IMR-90 (cell line): Measurements from ENCODE around the gene HS6ST2. TPM values are rescaled to one million over a fixed set of nuclear protein-coding genes. Genes with fewer than 3 reads are reported as not detected.

Experiments
- ATAC-seq: fragments of 200-7000 bp; cut with Tn5 transposase; 2 replicates; pipeline ENCODE4 v1.9.1; 2020; ENCODE audit warnings: low read depth, mild to moderate bottlenecking, moderate library complexity
- BruUV-seq: library from RNA; stranded (reverse); fragments of 400-500 nt; replicated peaks from 2 replicates; lab custom pipeline; 2021; lab: Mats Ljungman, UMichigan
- CTCF ChIA-PET: fragments of 300-600 bp; formaldehyde crosslinking; extraction: SDS; loops from one replicate; lab custom pipeline; 2021; ENCODE audit warnings: antibody characterized with exemption; lab: Yijun Ruan, JAX
- POLR2A ChIA-PET: fragments of 300-600 bp; sonication (Branson Sonifier 250); formaldehyde crosslinking; loops from one replicate; lab custom pipeline; 2022; ENCODE audit warnings: antibody characterized with exemption; ENCODE audit not compliant: unreplicated experiment; lab: Charles Lee
- DNase-seq: peaks from one replicate; pipeline ENCODE4 v3.0.0; 2013
- H2AFZ ChIP-seq: replicated peaks from 2 replicates; pipeline ENCODE3; 2013; ENCODE audit warnings: low read length, mild to moderate bottlenecking; ENCODE audit not compliant: poor library complexity
- H2AK5ac ChIP-seq: 2 replicates; pipeline ENCODE4 v1.6.1; 2013; ENCODE audit warnings: low read depth, low read length, inconsistent platforms
- H2AK9ac ChIP-seq: replicated peaks from 2 replicates; pipeline ENCODE3; 2013; ENCODE audit warnings: mild to moderate bottlenecking, low read depth, low read length, moderate library complexity; ENCODE audit not compliant: poor library complexity
- H2BK120ac ChIP-seq: 2 replicates; pipeline ENCODE4 v1.6.1; 2013; ENCODE audit warnings: low read depth, low read length, inconsistent platforms
- H2BK15ac ChIP-seq: 3 replicates; pipeline ENCODE4 v1.6.1; 2013; ENCODE audit warnings: low read depth, low read length, inconsistent platforms
- H2BK20ac ChIP-seq: 2 replicates; pipeline ENCODE4 v1.6.1; 2013; ENCODE audit warnings: low read depth, mild to moderate bottlenecking, inconsistent platforms, low read length, moderate library complexity
- H2BK5ac ChIP-seq: 2 replicates; pipeline ENCODE4 v1.6.1; 2013; ENCODE audit warnings: mild to moderate bottlenecking, low read depth, low read length, inconsistent platforms; ENCODE audit not compliant: poor library complexity, severe bottlenecking
- H3K14ac ChIP-seq: replicated peaks from 2 replicates; pipeline ENCODE4 v1.6.1; 2013; ENCODE audit warnings: low read depth, low read length, inconsistent platforms
- H3K18ac ChIP-seq: 2 replicates; pipeline ENCODE4 v1.6.1; 2013; ENCODE audit warnings: low read depth, low read length, control low read depth
- H3K23ac ChIP-seq: 2 replicates; pipeline ENCODE4 v1.6.1; 2013; ENCODE audit warnings: low read depth, low read length, inconsistent platforms
- H3K27ac ChIP-seq: 2 replicates; pipeline ENCODE4 v1.5.1; 2013; ENCODE audit warnings: mild to moderate bottlenecking, control low read depth, low read length; ENCODE audit not compliant: insufficient read depth
- H3K27me3 ChIP-seq: 2 replicates; pipeline ENCODE4 v1.6.1; 2013; ENCODE audit warnings: low read length; ENCODE audit not compliant: control insufficient read depth, insufficient read depth
- H3K36me3 ChIP-seq: 2 replicates; pipeline ENCODE4 v1.6.1; 2013; ENCODE audit warnings: low read length, mixed read lengths; ENCODE audit not compliant: control insufficient read depth, insufficient read depth
- H3K4ac ChIP-seq: 2 replicates; pipeline ENCODE4 v1.6.1; 2013; ENCODE audit warnings: low read depth, low read length, inconsistent platforms
- H3K4me1 ChIP-seq: 2 replicates; pipeline ENCODE4 v1.6.1; 2013; ENCODE audit warnings: low read length, mixed read lengths; ENCODE audit not compliant: control insufficient read depth, insufficient read depth
- H3K4me2 ChIP-seq: 2 replicates; pipeline ENCODE4 v1.6.1; 2013; ENCODE audit warnings: low read depth, mild to moderate bottlenecking, control low read depth, low read length, moderate library complexity
- H3K4me3 ChIP-seq: 2 replicates; pipeline ENCODE4 v1.5.1; 2013; ENCODE audit warnings: low read depth, mild to moderate bottlenecking, control low read depth, low read length, moderate library complexity; ENCODE audit not compliant: insufficient read depth
- H3K56ac ChIP-seq: 2 replicates; pipeline ENCODE4 v1.6.1; 2013; ENCODE audit warnings: low read length, inconsistent platforms; ENCODE audit not compliant: insufficient read depth; ENCODE audit errors: extremely low read depth
- H3K79me1 ChIP-seq, 2 experiments: 2 replicates each; pipeline ENCODE4 v1.6.1; 2013; ENCODE audit warnings: low read length in 2 of 2, inconsistent platforms in 1 of 2, low read depth in 1 of 2
- H3K9ac ChIP-seq: 2 replicates; pipeline ENCODE4 v1.6.1; 2013; ENCODE audit warnings: low read depth, low read length, control low read depth
- H3K9me1 ChIP-seq: 2 replicates; pipeline ENCODE4 v1.6.1; 2013; ENCODE audit warnings: low read length, inconsistent platforms; ENCODE audit not compliant: insufficient read depth
- H3K9me3 ChIP-seq: 2 replicates; pipeline ENCODE4 v1.6.1; 2013; ENCODE audit warnings: low read length; ENCODE audit not compliant: control insufficient read depth, insufficient read depth
- H4K20me1 ChIP-seq: 2 replicates; pipeline ENCODE4 v1.6.1; 2013; ENCODE audit warnings: low read length, inconsistent platforms; ENCODE audit not compliant: insufficient read depth
- H4K5ac ChIP-seq: 2 replicates; pipeline ENCODE4 v1.6.1; 2013; ENCODE audit warnings: mild to moderate bottlenecking, low read depth, low read length, control low read depth
- H4K8ac ChIP-seq, 2 experiments: 2 replicates each; pipeline ENCODE4 v1.6.1; 2013; ENCODE audit warnings: low read depth in 2 of 2, low read length in 2 of 2, control low read depth in 1 of 2, inconsistent platforms in 1 of 2
- H4K91ac ChIP-seq: 2 replicates; pipeline ENCODE4 v1.6.1; 2013; ENCODE audit warnings: low read depth, low read length, inconsistent platforms; ENCODE audit not compliant: insufficient read depth
- CEBPB ChIP-seq: IDR thresholded peaks from 2 replicates; pipeline ENCODE4 v1.6.1; 2012; ENCODE audit warnings: low read depth, low read length, improper control_type of control experiment
- CHD1 ChIP-seq: IDR thresholded peaks from 2 replicates; pipeline ENCODE4 v1.6.1; 2012; ENCODE audit warnings: low read depth, low read length, improper control_type of control experiment
- CTCF ChIP-seq: conservative IDR thresholded peaks from 2 replicates; pipeline ENCODE4 v1.5.1; 2012; ENCODE audit warnings: mild to moderate bottlenecking, low read depth, low read length, improper control_type of control experiment
- ELK1 ChIP-seq: fragments of 150-350 bp; IDR thresholded peaks from 2 replicates; pipeline ENCODE4 v1.6.1; 2016; ENCODE audit warnings: low read depth, mild to moderate bottlenecking, low read length, moderate library complexity, borderline replicate concordance
- FOS ChIP-seq: fragments of 150-350 bp; IDR thresholded peaks from 2 replicates; pipeline ENCODE4 v1.6.1; 2016; ENCODE audit warnings: low read depth, low read length
- MAZ ChIP-seq: IDR thresholded peaks from 2 replicates; pipeline ENCODE4 v1.6.1; 2012; ENCODE audit warnings: low read depth, mild to moderate bottlenecking, low read length, improper control_type of control experiment, moderate library complexity, borderline replicate concordance
- MXI1 ChIP-seq: IDR thresholded peaks from 2 replicates; pipeline ENCODE4 v1.6.1; 2012; ENCODE audit warnings: low read depth, mild to moderate bottlenecking, low read length, moderate library complexity, borderline replicate concordance
- NFE2L2 ChIP-seq: fragments of 150-350 bp; IDR thresholded peaks from 2 replicates; pipeline ENCODE4 v1.6.1; 2016; ENCODE audit warnings: low read depth, mild to moderate bottlenecking, low read length
- POLR2A ChIP-seq: IDR thresholded peaks from 2 replicates; pipeline ENCODE4 v1.6.1; 2012; ENCODE audit warnings: mild to moderate bottlenecking, low read depth, low read length
- RAD21 ChIP-seq: IDR thresholded peaks from 2 replicates; pipeline ENCODE4 v1.6.1; 2012; ENCODE audit warnings: low read length, improper control_type of control experiment
- RCOR1 ChIP-seq: IDR thresholded peaks from 2 replicates; pipeline ENCODE4 v1.6.1; 2012; ENCODE audit warnings: mild to moderate bottlenecking, low read length, improper control_type of control experiment; ENCODE audit not compliant: insufficient replicate concordance
- RFX5 ChIP-seq: IDR thresholded peaks from 2 replicates; pipeline ENCODE4 v1.8.0; 2012; ENCODE audit warnings: low read depth, mild to moderate bottlenecking, low read length, moderate library complexity
- SMC3 ChIP-seq: fragments of 150-350 bp; IDR thresholded peaks from 2 replicates; pipeline ENCODE4 v1.6.1; 2016; ENCODE audit warnings: low read depth, mild to moderate bottlenecking, antibody characterized with exemption, low read length, moderate library complexity
- USF2 ChIP-seq: fragments of 150-350 bp; IDR thresholded peaks from 2 replicates; pipeline ENCODE4 v1.6.1; 2017; ENCODE audit warnings: mild to moderate bottlenecking, antibody characterized with exemption, low read length, low read depth
- WGBS, 2 experiments: methylation state at CpG; one replicate each; pipeline versions ENCODE4 v1.1.5 to v1.1.7; 2013; ENCODE audit warnings: missing lambda C conversion rate in 2 of 2; ENCODE audit not compliant: insufficient read length in 1 of 2; ENCODE audit errors: extremely low coverage in 2 of 2; 5-methylcytosine and 5-hydroxymethylcytosine counted together
- dilution Hi-C: fragments of 300-500 bp; cut with HindIII; formaldehyde crosslinking; loops from one replicate; pipeline ENCODE4 v1.14.3; 2018; ENCODE audit warnings: low sequenced_read_pairs; ENCODE audit not compliant: unreplicated experiment
- in situ Hi-C: fragments of 300-500 bp; cut with MboI; formaldehyde crosslinking; loops from 3 replicates; pipeline ENCODE4 v1.14.3; 2019; ENCODE audit warnings: low sequenced_read_pairs, inconsistent platforms, mixed read lengths
- intact Hi-C: fragments of 100-400 bp; cut with micrococcal nuclease; formaldehyde crosslinking; loops from 2 replicates; pipeline ENCODE4 v1.10.0; 2022
- polyA plus RNA-seq, 3 experiments: library from polyadenylated mRNA; depleted of rRNA; stranded (reverse); fragments of >200 nt; gene quantifications; 2 replicates each; pipeline ENCODE4 v1.2.3, GENCODE V29; 2012; ENCODE audit warnings: low replicate concordance in 1 of 3
- total RNA-seq: library from RNA; depleted of rRNA; stranded (reverse); fragments of >200 nt; gene quantifications from 2 replicates; pipeline ENCODE4 v1.2.3, GENCODE V29; 2012

Gene HS6ST2
- total and polyA plus RNA-seq, 2 of the 4 experiments (the other 2 are of a cell fraction) = not detected

GRCh38 chrX:132916349-132916748, 42.1 kb downstream of the HS6ST2 start:
- no peak overlapping the region for H4K5ac ChIP-seq
- H2AFZ ChIP-seq = no peak overlapping the region
- no peak overlapping the region for H2AK5ac ChIP-seq
- ChIA-PET CTCF (no interaction called here), POLR2A (no interaction called here)
- in situ Hi-C loops (no loop called here), intact Hi-C loops (no loop called here), dilution Hi-C loops (no loop called here)
- no peak overlapping the region for H4K8ac ChIP-seq
- no peak overlapping the region for H3K4me3 ChIP-seq
- no peak overlapping the region for H4K91ac ChIP-seq
- H3K9ac ChIP-seq = no peak overlapping the region
- H3K27me3 ChIP-seq = peaks cover 2% of the 10 kb centered on the region; the same call in 1 of the 2 replicates
- no peak overlapping the region for H2BK15ac ChIP-seq
- DNase-seq (no peak), ATAC-seq (no peak)
- WGBS, 2 experiments = no CpG with 5 or more reads among the region's 3 CpGs
- no TSS peak for BruUV-seq
- no peaks in the 10 kb centered on the region for H3K36me3 ChIP-seq
- H3K27ac ChIP-seq = no peak overlapping the region
- no peak overlapping the region for H3K14ac ChIP-seq
- H2BK120ac ChIP-seq = no peak overlapping the region
- no peak overlapping the region for H2AK9ac ChIP-seq
- H2BK20ac ChIP-seq = no peak overlapping the region
- H3K79me1 ChIP-seq = no peaks in the 10 kb centered on the region
- no peaks in the 10 kb centered on the region for H4K20me1 ChIP-seq
- H3K4ac ChIP-seq = no peak overlapping the region
- H3K23ac ChIP-seq = no peak overlapping the region
- no peak overlapping the region for H3K56ac ChIP-seq
- peaks cover 4% of the 10 kb centered on the region; the same call in 1 of the 2 replicates for H3K9me3 ChIP-seq
- H3K4me2 ChIP-seq = no peak overlapping the region
- no peak for TF ChIP-seq RFX5
- TF ChIP-seq CHD1 = no peak
- no peak for TF ChIP-seq POLR2A
- TF ChIP-seq USF2 = no peak
- no peak for TF ChIP-seq CTCF
- no peak for TF ChIP-seq SMC3
- no peak for TF ChIP-seq RCOR1
- no peak for TF ChIP-seq RAD21
- no peak for TF ChIP-seq ELK1
- no peak for TF ChIP-seq CEBPB
- no peak for TF ChIP-seq NFE2L2
- TF ChIP-seq MAZ = no peak
- TF ChIP-seq FOS = no peak
- TF ChIP-seq MXI1 = no peak
- no peak overlapping the region for H2BK5ac ChIP-seq
- H3K18ac ChIP-seq = no peak overlapping the region
- no peaks in the 10 kb centered on the region for H3K4me1 ChIP-seq
- no peaks in the 10 kb centered on the region for H3K9me1 ChIP-seq
